Heart left ventricle (tissue), 16 donors: ENCODE results near the gene ANXA8L1. TPM values are rescaled to one million over a fixed set of nuclear protein-coding genes. Genes with fewer than 3 reads are reported as not detected.
A peak's percentile ranks its signal among the peaks of the same experiment; 100 is the strongest.
"Not testable (repeated sequence)": the region's sequence is repeated elsewhere in the genome, so short reads cannot be mapped to it uniquely, and the experiment has no call there.

Source experiments
- ATAC-seq, 4 donors: fragments of 200-7000 bp; cut with Tn5 transposase; one replicate each; pipeline ENCODE4 v1.9.1; 2020 to 2022; ENCODE audit warnings: moderate library complexity in 4 of 4, mild to moderate bottlenecking in 3 of 4, moderate number of reproducible peaks in 1 of 4
- DNase-seq, 5 donors: peaks; one replicate each; pipeline ENCODE4 v3.0.0-alpha.2; 2020
- H3K27ac ChIP-seq, 12 donors: fragments of 200-600 bp; sonication (generic) in 4 of 12; one replicate each; pipeline versions ENCODE4 v1.5.0 to v1.8.0; 2016 to 2022; ENCODE audit warnings: mild to moderate bottlenecking in 2 of 12
- H3K27me3 ChIP-seq, 9 donors: fragments of 200-600 bp; sonication (generic) in 2 of 9; one replicate each; pipeline versions ENCODE4 v1.5.1 to v1.8.0; 2016 to 2022; ENCODE audit warnings: mild to moderate bottlenecking in 3 of 9
- H3K36me3 ChIP-seq, 9 donors: fragments of 200-600 bp; sonication (generic) in 2 of 9; one replicate each; pipeline versions ENCODE4 v1.5.0 to v1.8.0; 2018 to 2022; ENCODE audit warnings: mild to moderate bottlenecking in 2 of 9
- H3K4me1 ChIP-seq, 12 donors: fragments of 200-600 bp; sonication (generic) in 4 of 12; one replicate each; pipeline versions ENCODE4 v1.5.0 to v1.8.0; 2016 to 2022; ENCODE audit warnings: mild to moderate bottlenecking in 3 of 12
- H3K4me3 ChIP-seq, 12 donors: fragments of 200-600 bp; sonication (generic) in 4 of 12; one replicate each; pipeline versions ENCODE4 v1.5.0 to v1.8.0; 2017 to 2022; ENCODE audit warnings: mild to moderate bottlenecking in 9 of 12, moderate library complexity in 4 of 12
- H3K9me3 ChIP-seq, 12 donors: fragments of 200-600 bp; sonication (generic) in 4 of 12; one replicate each; pipeline versions ENCODE4 v1.5.0 to v1.8.0; 2016 to 2022; ENCODE audit warnings: mild to moderate bottlenecking in 1 of 12
- WGBS, 4 donors: extraction: QIAGEN DNeasy Blood & Tissue Kit in 2 of 4; methylation state at CpG; one replicate each; pipeline versions ENCODE4 v1.1.5 to v1.1.7; 2013 to 2018; 5-methylcytosine and 5-hydroxymethylcytosine counted together
- intact Hi-C, 10 donors: fragments of 100-400 bp; cut with DNase I; formaldehyde crosslinking; loops; one replicate each; pipeline versions ENCODE4 v1.11.1 to v1.14.2; 2022
- polyA plus RNA-seq, 2 donors: library from polyadenylated mRNA; stranded (reverse); fragments of 200-250 nt; gene quantifications; one replicate each; pipeline ENCODE4 v1.2.3, GENCODE V29; 2013
- total RNA-seq, 9 donors: library from RNA; depleted of rRNA in 2 of 9; stranded (reverse); fragments of >200 nt in 2 of 9; fragmentation: NEBNext Ultra II Directional in 3 of 9; extraction: Animal tissue kit (Norgen Biotek cat#: 25700) in 3 of 9; gene quantifications; one replicate each; pipeline versions ENCODE4 v1.1.0 to v1.2.4, GENCODE V29; 2016 to 2023
- TF ChIP-seq, protein P1 (sequence below), 12 donors: fragments of 200-600 bp; sonication (generic) in 4 of 12; IDR thresholded peaks; one replicate each; pipeline versions ENCODE4 v1.5.0 to v1.8.0; 2018 to 2022; ENCODE audit warnings: antibody characterized with exemption in 12 of 12, mild to moderate bottlenecking in 5 of 12
- donor health status: ischemic (EF 13 %, LVEDD 7.1; RV severe dilation, severe dysfunction).
- donor health status: healthy with polysubstance abuse.
- donor health status: DM: no; HTN: yes; CAD: no.
- donor health status: DM: no; HTN: no; CAD: no.
- donor health status: ischemic (EF 25% LVEDD 6.9; RV normal size, moderate dysfunction).
- donor health status: ischemic (EF 25% LVEDD 5.7; RV mildly dilated, moderate dysfunction).
- donor health status: healthy.
- donor health status: DM: yes; HTN: yes; CAD: no.
- donor health status: ischemic (EF 35%, LVEDD 5.7; RV mildly dilated, moderate dysfunction).
- donor health status: nonischemic (EF 11% LVEDD 7.7; RV severe dilation, severe dysfunction).
- donor health status: DM: yes; HTN: yes; CAD: no.
- donor health status: PGD.
- donor health status: ischemic (EF 29% LVEDD 5.4; RV normal size, mild dysfunction).
- donor health status: nonischemic (EF 23%, LVEDD 6.1; RV moderate dilation, normal function).

Gene ANXA8L1
- total and polyA plus RNA-seq, 11 donors = 0.08 to 43.5 (median 1.6) TPM; not detected in 8

- H3K4me1 ChIP-seq, H3K36me3 ChIP-seq, H3K9me3 ChIP-seq, intact Hi-C loops, H3K27me3 ChIP-seq: not testable (repeated sequence)
- DNase-seq (peak in 1 of 5 donors; percentile 24), ATAC-seq (peak in 2 of 4 donors; percentile 9 to 48)
- H3K27ac ChIP-seq = peak overlapping the region in 1 of 12 donors; percentile 57
- 33 to 72% (median 57%) methylated on average over 5 to 11 of the region's 14 CpGs for WGBS, 4 donors
- TF ChIP-seq, protein P1, sequence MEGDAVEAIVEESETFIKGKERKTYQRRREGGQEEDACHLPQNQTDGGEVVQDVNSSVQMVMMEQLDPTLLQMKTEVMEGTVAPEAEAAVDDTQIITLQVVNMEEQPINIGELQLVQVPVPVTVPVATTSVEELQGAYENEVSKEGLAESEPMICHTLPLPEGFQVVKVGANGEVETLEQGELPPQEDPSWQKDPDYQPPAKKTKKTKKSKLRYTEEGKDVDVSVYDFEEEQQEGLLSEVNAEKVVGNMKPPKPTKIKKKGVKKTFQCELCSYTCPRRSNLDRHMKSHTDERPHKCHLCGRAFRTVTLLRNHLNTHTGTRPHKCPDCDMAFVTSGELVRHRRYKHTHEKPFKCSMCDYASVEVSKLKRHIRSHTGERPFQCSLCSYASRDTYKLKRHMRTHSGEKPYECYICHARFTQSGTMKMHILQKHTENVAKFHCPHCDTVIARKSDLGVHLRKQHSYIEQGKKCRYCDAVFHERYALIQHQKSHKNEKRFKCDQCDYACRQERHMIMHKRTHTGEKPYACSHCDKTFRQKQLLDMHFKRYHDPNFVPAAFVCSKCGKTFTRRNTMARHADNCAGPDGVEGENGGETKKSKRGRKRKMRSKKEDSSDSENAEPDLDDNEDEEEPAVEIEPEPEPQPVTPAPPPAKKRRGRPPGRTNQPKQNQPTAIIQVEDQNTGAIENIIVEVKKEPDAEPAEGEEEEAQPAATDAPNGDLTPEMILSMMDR (IDR thresholded peaks at IDR 0.05) = peak in 1 of 12 donors; percentile 7
- H3K4me3 ChIP-seq = peak overlapping the region in 3 of 12 donors; percentile 25 to 35 (median 28)
These were observed 22.2 kb downstream of the ANXA8L1 start for GRCh38 chr10:46397767-46398166.

DNA sequence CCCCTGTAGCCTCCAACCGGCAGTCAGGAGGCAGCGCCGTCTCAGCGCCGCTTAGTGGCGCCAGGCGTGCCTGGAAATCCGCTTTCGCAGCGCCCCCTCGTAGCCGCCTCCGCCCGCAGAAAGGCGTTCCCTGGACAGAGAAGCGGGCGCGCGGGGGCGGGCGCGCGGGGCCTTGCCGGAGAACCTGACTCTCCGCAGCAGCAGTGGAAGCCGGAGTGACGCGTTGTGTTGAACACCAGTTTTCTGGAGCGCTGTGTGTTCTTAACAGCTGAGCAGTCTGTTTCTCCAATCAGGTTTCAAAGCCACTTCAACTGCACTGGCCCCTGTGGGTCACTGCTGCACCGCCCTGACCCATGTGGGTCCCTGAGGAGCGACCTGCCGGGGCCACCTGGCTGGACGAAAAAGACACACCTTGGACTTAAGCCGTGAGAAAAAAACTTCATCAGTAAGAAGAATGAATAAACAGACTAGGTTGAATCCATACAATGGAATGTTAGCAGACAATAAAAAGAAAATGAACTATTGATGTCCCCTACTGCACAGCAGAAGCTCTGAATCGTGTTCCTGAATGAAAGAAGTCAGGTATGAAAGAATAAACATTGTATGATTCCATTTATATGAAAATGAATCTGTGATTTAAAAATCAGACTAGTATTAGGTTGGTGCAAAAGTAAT, 22.8 kb downstream of the ANXA8L1 start:
- Histone ChIP-seq H3K27ac (peak overlapping the region in 2 of 12 donors; percentile 42 to 76), H3K4me3 (peak overlapping the region in 10 of 12 donors; percentile 29 to 52 (median 34))
- TF ChIP-seq, protein P1 (IDR thresholded peaks at IDR 0.05) = peak in 4 of 12 donors; percentile 7 to 25 (median 20)
- H3K36me3 ChIP-seq, DNase-seq, H3K27me3 ChIP-seq, intact Hi-C loops, H3K4me1 ChIP-seq, H3K9me3 ChIP-seq: not testable (repeated sequence)
- peak; percentile 56 to 96 (median 90) for ATAC-seq
- WGBS, 4 donors = 6 to 9% (median 8%) methylated on average over 7 to 11 of the region's 35 CpGs

GRCh38 chr10:46409556-46409955, 34.0 kb downstream of the ANXA8L1 start:
- H3K4me1 ChIP-seq, intact Hi-C loops, H3K9me3 ChIP-seq, ATAC-seq, H3K36me3 ChIP-seq, H3K27me3 ChIP-seq, DNase-seq, H3K27ac ChIP-seq, H3K4me3 ChIP-seq: not testable (repeated sequence)
- WGBS, 4 donors = 94 to 99% (median 96%) methylated on average over 3 of the region's 3 CpGs

DNA sequence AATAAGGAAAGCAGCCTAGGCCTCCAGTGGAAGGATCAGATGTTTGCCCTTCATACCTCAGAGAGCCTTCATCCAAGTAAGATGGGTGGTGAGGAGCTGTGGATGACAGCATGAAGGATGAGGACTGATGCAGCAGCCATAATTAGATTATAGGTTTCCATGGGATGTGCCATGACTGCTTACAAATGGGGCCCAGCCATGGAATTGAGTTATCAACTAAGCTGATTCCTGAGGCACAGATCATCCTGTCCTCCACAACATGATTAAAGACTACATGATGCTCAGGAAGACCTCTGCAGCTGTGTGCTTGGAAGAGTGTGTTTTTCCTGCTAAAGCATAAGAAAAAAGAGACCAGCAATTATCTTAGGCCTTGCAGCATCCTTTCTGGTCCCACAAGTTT, 35.5 kb downstream of the ANXA8L1 start:
- H3K9me3 ChIP-seq, H3K4me1 ChIP-seq, intact Hi-C loops, DNase-seq, H3K36me3 ChIP-seq, H3K27ac ChIP-seq, H3K4me3 ChIP-seq, H3K27me3 ChIP-seq, ATAC-seq: not testable (repeated sequence)

GRCh38 chr10:46412665-46413064, 37.1 kb downstream of the ANXA8L1 start:
- WGBS, 4 donors = no CpG with 5 or more reads among the region's 5 CpGs
- H3K4me1 ChIP-seq, H3K27me3 ChIP-seq, intact Hi-C loops, H3K36me3 ChIP-seq, ATAC-seq, DNase-seq, H3K27ac ChIP-seq, H3K4me3 ChIP-seq, H3K9me3 ChIP-seq: not testable (repeated sequence)

GRCh38 chr10:46415291-46415690, 39.7 kb downstream of the ANXA8L1 start:
- intact Hi-C loops, H3K4me1 ChIP-seq, H3K36me3 ChIP-seq, H3K27me3 ChIP-seq, H3K4me3 ChIP-seq, ATAC-seq, DNase-seq, H3K9me3 ChIP-seq: not testable (repeated sequence)
- H3K27ac ChIP-seq = peak overlapping the region in 1 of 12 donors; percentile 31
- 78 to 81% (median 79%) methylated on average over 4 to 5 of the region's 6 CpGs for WGBS, 4 donors

DNA sequence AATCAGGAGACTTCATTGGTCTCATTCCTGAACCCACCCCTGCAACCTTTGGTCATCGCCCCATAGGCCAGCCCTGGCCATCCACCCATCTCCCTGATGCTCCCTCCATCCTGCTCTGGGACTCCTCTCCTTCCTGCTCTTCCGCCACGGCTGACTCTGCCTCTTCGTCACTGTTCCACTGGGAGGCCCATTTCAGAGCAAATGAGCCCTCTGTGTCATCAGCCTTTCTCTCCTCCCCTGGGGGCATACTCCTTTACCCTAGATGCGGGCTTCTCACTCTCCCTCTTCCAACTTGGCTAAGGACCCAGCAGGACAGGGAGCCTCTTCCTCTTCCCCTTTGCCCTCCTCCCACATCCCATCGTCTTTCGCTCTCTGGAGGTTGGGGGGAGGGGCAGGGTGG, 42.7 kb downstream of the ANXA8L1 start:
- intact Hi-C loops, H3K27me3 ChIP-seq, H3K9me3 ChIP-seq, H3K4me3 ChIP-seq, H3K4me1 ChIP-seq, H3K36me3 ChIP-seq: not testable (repeated sequence)
- peak in 3 of 4 donors; percentile 26 to 49 (median 29) for ATAC-seq
- peak overlapping the region in 1 of 12 donors; percentile 57 for H3K27ac ChIP-seq
- WGBS, 4 donors = 54 to 70% (median 64%) methylated on average over 3 to 4 of the region's 7 CpGs
- peak in 2 of 5 donors; percentile 27 to 28 for DNase-seq

DNA sequence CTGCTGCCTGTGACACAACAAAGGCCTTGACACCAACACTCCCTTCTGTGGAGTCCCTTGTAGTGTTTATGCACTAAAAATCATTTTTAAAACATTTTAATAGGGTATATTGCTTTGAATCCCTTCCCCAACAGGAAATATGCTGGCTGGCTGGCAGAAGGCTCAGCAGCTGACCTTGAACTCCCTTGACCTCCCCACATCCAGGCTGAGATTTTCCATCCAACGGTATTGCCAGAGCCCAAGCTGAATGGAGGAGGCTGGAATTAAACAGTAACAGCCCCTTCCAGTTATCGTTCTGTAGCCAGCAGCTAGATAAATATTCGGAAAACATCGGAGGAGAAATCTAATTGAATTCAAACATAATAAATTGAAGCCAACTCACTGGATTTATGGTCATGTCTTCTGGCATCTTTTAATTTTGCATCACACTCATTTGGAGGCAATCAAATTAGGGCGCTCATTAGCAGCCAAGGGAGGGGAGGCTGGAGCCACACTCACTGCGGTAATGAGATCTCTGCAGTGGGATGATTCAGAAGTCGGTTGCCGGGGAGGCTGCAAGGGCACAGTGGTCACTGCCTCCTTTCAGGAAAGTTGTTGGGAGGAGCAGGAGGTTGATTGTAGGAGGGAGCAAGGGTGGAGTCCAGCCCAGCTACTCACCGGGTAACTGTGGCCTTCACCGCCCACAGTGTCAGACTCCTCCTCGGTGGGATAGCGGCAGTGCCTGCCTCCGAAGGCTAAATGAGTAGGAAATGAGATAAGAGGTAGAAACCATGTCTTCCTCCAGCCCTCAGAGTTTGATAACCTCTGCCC, 44.2 kb downstream of the ANXA8L1 start:
- H3K27ac ChIP-seq, DNase-seq, H3K27me3 ChIP-seq, H3K4me1 ChIP-seq, H3K9me3 ChIP-seq, intact Hi-C loops, H3K4me3 ChIP-seq, H3K36me3 ChIP-seq: not testable (repeated sequence)
- ATAC-seq = peak in 3 of 4 donors; percentile 76 to 79 (median 78)
- WGBS, 4 donors = 32 to 42% (median 33%) methylated on average over 4 of the region's 13 CpGs

GRCh38 chr10:46423550-46423949, 48.0 kb downstream of the ANXA8L1 start:
- H3K9me3 ChIP-seq, H3K27me3 ChIP-seq, ATAC-seq, intact Hi-C loops, DNase-seq, H3K36me3 ChIP-seq, H3K4me1 ChIP-seq, H3K27ac ChIP-seq, H3K4me3 ChIP-seq: not testable (repeated sequence)
- WGBS, 4 donors = no CpG with 5 or more reads among the region's 2 CpGs
